Bronchial epithelial cell (primary cell): ENCODE measurements around the gene LYRM2. TPM values are rescaled to one million over a fixed set of nuclear protein-coding genes. Genes with fewer than 3 reads are reported as not detected.
A peak's percentile ranks its signal among the peaks of the same experiment; 100 is the strongest.

Experiments used
- DNase-seq: peaks from one replicate; pipeline ENCODE4 v3.0.0-alpha.2; 2010; ENCODE audit warnings: low read depth
- FAIRE-seq: peaks from 2 replicates; lab custom pipeline; 2011; peaks lifted over from hg19 to GRCh38; lab: Jason Lieb, UNC
- H3K27me3 ChIP-seq: 2 replicates; pipeline ENCODE4 v1.5.1; 2011; ENCODE audit warnings: low read length; ENCODE audit not compliant: control insufficient read depth, insufficient read depth
- H3K36me3 ChIP-seq: 2 replicates; pipeline ENCODE4 v1.5.1; 2011; ENCODE audit warnings: low read length; ENCODE audit not compliant: control insufficient read depth, insufficient read depth
- H3K4me3 ChIP-seq: 2 replicates; pipeline ENCODE4 v1.5.1; 2011; ENCODE audit warnings: mild to moderate bottlenecking, low read depth, low read length, control low read depth
- total RNA-seq: library from RNA; depleted of rRNA; stranded (reverse); fragments of >200 nt; gene quantifications from 2 replicates; pipeline ENCODE4 v1.2.1, GENCODE V29; 2014
- TF ChIP-seq, protein P1 (sequence below): IDR thresholded peaks from 2 replicates; pipeline ENCODE4 v1.5.1; 2011; ENCODE audit warnings: mild to moderate bottlenecking, moderate library complexity, low read length, control low read depth, inconsistent platforms; ENCODE audit not compliant: insufficient read depth, severe bottlenecking

LYRM2 gene
- total RNA-seq, 1 donor from 2014 or later = 9.7 TPM

GRCh38 chr6:89526563-89526869, 112.0 kb downstream of the LYRM2 start:
- Histone ChIP-seq H3K4me3 (no peak overlapping the region), H3K36me3 (no peaks in the 10 kb centered on the region), H3K27me3 (no peaks in the 10 kb centered on the region)
- FAIRE-seq = no peak
- DNase-seq = no peak
- TF ChIP-seq, protein P1, sequence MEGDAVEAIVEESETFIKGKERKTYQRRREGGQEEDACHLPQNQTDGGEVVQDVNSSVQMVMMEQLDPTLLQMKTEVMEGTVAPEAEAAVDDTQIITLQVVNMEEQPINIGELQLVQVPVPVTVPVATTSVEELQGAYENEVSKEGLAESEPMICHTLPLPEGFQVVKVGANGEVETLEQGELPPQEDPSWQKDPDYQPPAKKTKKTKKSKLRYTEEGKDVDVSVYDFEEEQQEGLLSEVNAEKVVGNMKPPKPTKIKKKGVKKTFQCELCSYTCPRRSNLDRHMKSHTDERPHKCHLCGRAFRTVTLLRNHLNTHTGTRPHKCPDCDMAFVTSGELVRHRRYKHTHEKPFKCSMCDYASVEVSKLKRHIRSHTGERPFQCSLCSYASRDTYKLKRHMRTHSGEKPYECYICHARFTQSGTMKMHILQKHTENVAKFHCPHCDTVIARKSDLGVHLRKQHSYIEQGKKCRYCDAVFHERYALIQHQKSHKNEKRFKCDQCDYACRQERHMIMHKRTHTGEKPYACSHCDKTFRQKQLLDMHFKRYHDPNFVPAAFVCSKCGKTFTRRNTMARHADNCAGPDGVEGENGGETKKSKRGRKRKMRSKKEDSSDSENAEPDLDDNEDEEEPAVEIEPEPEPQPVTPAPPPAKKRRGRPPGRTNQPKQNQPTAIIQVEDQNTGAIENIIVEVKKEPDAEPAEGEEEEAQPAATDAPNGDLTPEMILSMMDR = no peak

GRCh38 chr6:89525786-89526562, 112.6 kb downstream of the LYRM2 start:
- Histone ChIP-seq H3K36me3 (no peaks in the 10 kb centered on the region), H3K4me3 (no peak overlapping the region), H3K27me3 (no peaks in the 10 kb centered on the region)
- TF ChIP-seq, protein P1 = no peak
- no peak for FAIRE-seq
- DNase-seq = no peak

DNA sequence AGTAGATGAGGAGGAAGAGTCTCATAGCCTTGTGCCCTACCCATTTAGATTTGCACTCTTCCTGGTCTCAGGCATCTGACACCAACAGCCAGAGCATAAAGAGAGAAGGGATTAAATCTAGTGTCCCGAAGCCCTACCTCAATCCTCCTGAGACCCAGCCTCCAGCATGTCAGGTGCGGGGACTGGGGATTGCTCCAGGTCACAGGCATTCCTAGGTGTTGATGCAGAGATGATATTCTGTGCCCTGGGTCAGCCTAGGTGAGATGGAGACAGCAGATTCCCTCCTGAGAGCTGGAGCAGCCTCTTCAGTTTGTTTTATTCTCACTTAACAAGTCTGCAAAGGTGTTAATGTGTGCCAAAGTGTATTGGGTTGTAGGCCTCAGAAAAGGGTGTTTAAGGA, 115.8 kb downstream of the LYRM2 start:
- Histone ChIP-seq H3K27me3 (no peaks in the 10 kb centered on the region), H3K36me3 (no peaks in the 10 kb centered on the region), H3K4me3 (no peak overlapping the region)
- FAIRE-seq (no peak), DNase-seq (no peak)
- TF ChIP-seq, protein P1 = no peak

DNA sequence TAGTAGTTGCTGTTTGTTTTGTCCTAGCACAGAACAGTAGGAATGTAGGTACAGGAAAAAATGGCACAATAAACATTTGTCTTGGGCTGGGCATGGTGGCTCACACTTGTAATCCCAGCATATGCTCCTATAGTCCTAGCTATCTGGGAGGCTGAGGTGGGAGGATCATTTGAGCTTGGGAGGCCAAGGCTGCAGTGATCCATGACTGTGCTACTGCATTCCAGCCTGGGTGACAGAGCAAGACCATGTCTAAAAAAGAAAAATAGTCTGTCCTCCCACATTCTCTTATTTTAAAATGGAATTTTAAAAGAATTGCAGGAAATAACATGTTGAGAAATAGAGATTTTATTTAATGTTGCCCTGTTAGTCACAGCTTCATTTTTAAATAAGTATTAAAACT, 117.8 kb downstream of the LYRM2 start:
- DNase-seq = no peak
- TF ChIP-seq, protein P1 = no peak
- no peak overlapping the region for H3K4me3 ChIP-seq
- FAIRE-seq = no peak
- H3K27me3 ChIP-seq = no peaks in the 10 kb centered on the region
- no peaks in the 10 kb centered on the region for H3K36me3 ChIP-seq

GRCh38 chr6:89518352-89519055, 120.0 kb downstream of the LYRM2 start:
- FAIRE-seq = peak; percentile 86
- TF ChIP-seq, protein P1 = no peak
- peak; percentile 64 for DNase-seq
- H3K4me3 ChIP-seq = no peak overlapping the region
- H3K36me3 ChIP-seq = no peaks in the 10 kb centered on the region
- no peaks in the 10 kb centered on the region for H3K27me3 ChIP-seq

Other genes starting within 250 kb of the LYRM2 start
- 3.4 and 5.5 TPM in 2 replicates for gene RRAGD, start 226.5 kb downstream of the LYRM2 start, total RNA-seq
- 6.1 and 9.5 TPM in 2 replicates for gene ANKRD6, start 205.6 kb downstream of the LYRM2 start, total RNA-seq
- 11.9 and 16.8 TPM in 2 replicates for gene MDN1, start 181.0 kb upstream of the LYRM2 start, total RNA-seq
- 10.5 and 10.6 TPM in 2 replicates for gene CASP8AP2, start 191.1 kb upstream of the LYRM2 start, total RNA-seq